K562 (cell line): Measurements from ENCODE around the gene CLSTN2. TPM values are rescaled to one million over a fixed set of nuclear protein-coding genes. Genes with fewer than 3 reads are reported as not detected.

Experiments
- ATAC-seq: fragments of 200-7000 bp; cut with Tn5 transposase; 3 replicates; pipeline ENCODE4 v1.9.1; 2020; ENCODE audit warnings: moderate library complexity
- BruUV-seq: library from RNA; stranded (reverse); fragments of 400-500 nt; replicated peaks from 2 replicates; lab custom pipeline; 2021; lab: Mats Ljungman, UMichigan
- CTCF ChIA-PET: fragments of 300-600 bp; formaldehyde crosslinking; extraction: SDS; loops from one replicate; lab custom pipeline; 2021; ENCODE audit warnings: low intra/inter-chr PET ratio; lab: Yijun Ruan, JAX
- POLR2A ChIA-PET: fragments of 300-600, 350-650 bp; sonication (Branson Sonifier 250); formaldehyde crosslinking; extraction: SDS; loops from one replicate; lab custom pipeline; 2021; ENCODE audit warnings: antibody characterized with exemption, inconsistent platforms; lab: Yijun Ruan, JAX
- DNase-seq, 4 experiments: peaks; one replicate each; pipeline versions ENCODE4 v3.0.0 to v3.0.0-alpha.2; 2011 to 2018; ENCODE audit warnings: low spot score in 3 of 4, mixed read lengths in 3 of 4; ENCODE audit errors: extremely low read depth in 1 of 4
- FAIRE-seq: peaks from 2 replicates; lab custom pipeline; 2011; peaks lifted over from hg19 to GRCh38; lab: Jason Lieb, UNC
- H2AFZ ChIP-seq: 2 replicates; pipeline ENCODE4 v1.6.0; 2011; ENCODE audit warnings: low read depth, low read length, control low read depth, inconsistent platforms
- H3K27ac ChIP-seq: fragments of 200-600 bp; 3 replicates; pipeline ENCODE4 v1.8.0; 2011; ENCODE audit warnings: low read depth, mild to moderate bottlenecking, control low read depth, inconsistent platforms, low read length, moderate library complexity, mixed read lengths; ENCODE audit errors: extremely low read depth
- H3K27me3 ChIP-seq, 2 experiments: fragments of 300-600 bp in 1 of 2; 2 replicates in 1 of 2; 3 replicates in 1 of 2; pipeline versions ENCODE4 v1.6.0 to v1.8.0; 2011; ENCODE audit warnings: inconsistent platforms in 2 of 2, low read length in 2 of 2, mild to moderate bottlenecking in 1 of 2, mixed read lengths in 1 of 2, moderate library complexity in 1 of 2; ENCODE audit not compliant: control insufficient read depth in 2 of 2, insufficient read depth in 2 of 2
- H3K36me3 ChIP-seq: fragments of 300-600 bp; 3 replicates; pipeline ENCODE4 v1.8.0; 2011; ENCODE audit warnings: mild to moderate bottlenecking, low read length, inconsistent platforms; ENCODE audit not compliant: control insufficient read depth, insufficient read depth
- H3K4me1 ChIP-seq, 2 experiments: fragments of 200-600 bp in 1 of 2; replicated peaks in 1 of 2; 2 replicates in 1 of 2; 3 replicates in 1 of 2; pipeline versions ENCODE4 v1.5.1 to v1.8.0; 2011; ENCODE audit warnings: inconsistent platforms in 2 of 2, low read length in 2 of 2, mild to moderate bottlenecking in 1 of 2, mixed read lengths in 1 of 2, moderate library complexity in 1 of 2; ENCODE audit not compliant: control insufficient read depth in 2 of 2, insufficient read depth in 2 of 2
- H3K4me2 ChIP-seq: 2 replicates; pipeline ENCODE4 v1.6.1; 2011; ENCODE audit warnings: low read length, control low read depth, inconsistent platforms, mixed read lengths; ENCODE audit not compliant: insufficient read depth
- H3K4me3 ChIP-seq: fragments of 200-600 bp; sonication (generic), shearing (Covaris generic); 2 replicates; pipeline ENCODE4 v1.5.1; 2016; ENCODE audit warnings: control low read depth, inconsistent platforms
- H3K79me2 ChIP-seq: fragments of 200-600 bp; 3 replicates; pipeline ENCODE4 v1.8.0; 2011; ENCODE audit warnings: low read length, inconsistent platforms; ENCODE audit not compliant: control insufficient read depth, insufficient read depth
- H3K9ac ChIP-seq, 2 experiments: 2 replicates each; pipeline versions ENCODE4 v1.6.0 to v1.6.1; 2011; ENCODE audit warnings: low read depth in 2 of 2, low read length in 2 of 2, control low read depth in 1 of 2, inconsistent platforms in 1 of 2, mild to moderate bottlenecking in 1 of 2, mixed read lengths in 1 of 2; ENCODE audit not compliant: insufficient read depth in 1 of 2
- H3K9me1 ChIP-seq: one replicate; pipeline ENCODE4 v1.6.0; 2011; ENCODE audit warnings: inconsistent platforms, mild to moderate bottlenecking, low read length, moderate library complexity; ENCODE audit not compliant: control insufficient read depth, insufficient read depth
- H3K9me3 ChIP-seq: replicated peaks from 2 replicates; pipeline ENCODE4 v1.5.1; 2011; ENCODE audit warnings: low read depth, low read length, inconsistent platforms; ENCODE audit not compliant: control insufficient read depth, insufficient read depth
- H4K20me1 ChIP-seq: replicated peaks from 2 replicates; pipeline ENCODE4 v1.6.1; 2011; ENCODE audit warnings: low read length, inconsistent platforms, mixed read lengths; ENCODE audit not compliant: control insufficient read depth, insufficient read depth
- CXXC5 ChIP-seq: fragments of 250-450 bp; sonication (Bioruptor Pico); IDR thresholded peaks from 2 replicates; pipeline ENCODE4 v1.8.0; 2022; ENCODE audit warnings: inconsistent platforms, mild to moderate bottlenecking, moderate library complexity
- DMBX1 ChIP-seq: fragments of 250-450 bp; sonication (Bioruptor Pico); IDR thresholded peaks from 2 replicates; pipeline ENCODE4 v1.8.0; 2022; ENCODE audit warnings: inconsistent platforms, mild to moderate bottlenecking, moderate library complexity, borderline replicate concordance
- FUS ChIP-seq: fragments of 200-400 bp; formaldehyde crosslinking; optimal IDR thresholded peaks from 2 replicates; pipeline ENCODE3; 2017; ENCODE audit warnings: low read depth, low read length
- NCOA1 ChIP-seq: fragments of 450-650 bp; IDR thresholded peaks from 2 replicates; pipeline ENCODE4 v1.6.1; 2016; ENCODE audit warnings: low read depth
- PTTG1 ChIP-seq: fragments of 450-650 bp; IDR thresholded peaks from 2 replicates; pipeline ENCODE4 v1.6.1; 2016; ENCODE audit warnings: low read depth, mild to moderate bottlenecking, missing genetic modification characterization, missing compliant biosample characterization
- ZKSCAN8 ChIP-seq: fragments of 200-800 bp; sonication (Bioruptor generic); IDR thresholded peaks from 2 replicates; pipeline ENCODE4 v1.6.1; 2016; ENCODE audit warnings: missing genetic modification characterization, missing compliant biosample characterization
- WGBS: fragments of 100-300 bp; shearing (Covaris generic); methylation state at CpG from one replicate; pipeline ENCODE4 v1.1.6; 2016; ENCODE audit warnings: low coverage, mixed read lengths; ENCODE audit not compliant: insufficient coverage; ENCODE audit errors: missing lambda C conversion rate; 5-methylcytosine and 5-hydroxymethylcytosine counted together
- in situ Hi-C: fragments of 300-500 bp; cut with MboI; formaldehyde crosslinking; loops from 4 replicates; pipeline ENCODE4 v1.15.0; 2018; ENCODE audit warnings: inconsistent platforms, mixed read lengths
- intact Hi-C: fragments of 100-400 bp; cut with micrococcal nuclease; formaldehyde crosslinking; loops from 2 replicates; pipeline ENCODE4 v1.14.2; 2022
- polyA plus RNA-seq, 8 experiments: library from polyadenylated mRNA; depleted of rRNA in 4 of 8; stranded (reverse) in 5 of 8; unstranded in 3 of 8; fragments of >200 nt; fragmentation: Nextera tagmentation in 2 of 8; fragmentation: Illumina TruSeq in 1 of 8; extraction: Ambion mirVana in 2 of 8; extraction: Trizol in 1 of 8; gene quantifications; 2 replicates each; pipeline versions ENCODE4 v1.2.1 to v1.2.3, GENCODE V29; 2011 to 2014; ENCODE audit warnings: inconsistent platforms in 1 of 8, missing spikeins in 1 of 8
- total RNA-seq, 7 experiments: library from RNA; depleted of rRNA in 6 of 7; stranded (reverse); fragments of >200 nt in 6 of 7; fragmentation: Illumina TruSeq in 2 of 7; extraction: Trizol in 2 of 7; gene quantifications; 2 replicates each; pipeline versions ENCODE4 v1.2.1 to v1.2.3, GENCODE V29; 2011 to 2021; ENCODE audit warnings: low replicate concordance in 1 of 7
- TF ChIP-seq, protein P1 (sequence below): sonication (generic); formaldehyde crosslinking; IDR thresholded peaks from 2 replicates; pipeline ENCODE4 v1.8.1; 2023; ENCODE audit warnings: mild to moderate bottlenecking, missing genetic modification reagents
- TF ChIP-seq, protein P2 (sequence below): fragments of 450-650 bp; formaldehyde crosslinking; IDR thresholded peaks from 2 replicates; pipeline ENCODE4 v1.4.0; 2022; ENCODE audit warnings: missing genetic modification characterization
- TF ChIP-seq, protein P3 (sequence below): fragments of 450-650 bp; conservative IDR thresholded peaks from 2 replicates; pipeline ENCODE4 v1.6.1; 2016; ENCODE audit warnings: missing genetic modification characterization, low read depth, mild to moderate bottlenecking, control low read depth, missing compliant biosample characterization
- TF ChIP-seq, protein P4 (sequence below), 3 experiments: fragments of 200-800 bp in 1 of 3; fragments of 250-450 bp in 1 of 3; fragments of 450-650 bp in 1 of 3; sonication (Bioruptor Pico) in 1 of 3; sonication (Bioruptor generic) in 1 of 3; formaldehyde crosslinking in 1 of 3; IDR thresholded peaks; 2 replicates each; pipeline versions ENCODE4 v1.6.1 to v1.8.0; 2016 to 2022; ENCODE audit warnings: mild to moderate bottlenecking in 2 of 3, missing genetic modification characterization in 2 of 3, missing compliant biosample characterization in 1 of 3, moderate library complexity in 1 of 3

CLSTN2 gene
- total and polyA plus RNA-seq, 9 of the 15 experiments (the other 6 are each of a cell fraction or from before 2014, with no cell fraction given), result 0.02 to 0.04 (median 0.04) TPM; not detected in 6

DNA sequence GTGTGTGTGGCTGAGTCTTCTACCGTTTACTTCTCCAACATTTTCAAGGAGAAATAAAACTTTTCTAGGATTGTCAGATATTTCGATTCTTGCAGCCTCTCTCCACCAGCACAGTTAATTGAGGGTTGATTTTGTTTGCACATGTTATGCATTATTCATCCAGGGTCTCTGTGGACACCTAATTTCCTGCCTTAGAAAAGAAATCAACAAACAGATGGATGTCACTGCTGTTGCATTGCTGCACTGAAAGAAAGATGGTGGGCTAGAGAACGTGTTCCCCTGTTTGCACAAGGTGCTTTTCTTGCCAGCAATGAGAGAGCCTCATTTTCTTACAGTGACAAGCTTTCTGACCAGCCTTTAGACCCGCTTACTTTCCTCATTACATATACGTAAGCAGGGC, 150.0 kb downstream of the CLSTN2 start:
- WGBS, result 0% methylated on average over 5 of the region's 5 CpGs
- POLR2A ChIA-PET, result no interaction called here

More for the DNA sequence above, 150.0 kb downstream of the CLSTN2 start:
- H3K9me3 ChIP-seq, result no peaks in the 10 kb centered on the region
- ATAC-seq, result no peak
- H4K20me1 ChIP-seq, result no peaks in the 10 kb centered on the region; the same call in 1 of the 2 replicates
- H3K9ac ChIP-seq, result no peak overlapping the region
- in situ Hi-C loops, result no loop called here
- no peaks in the 10 kb centered on the region for H3K79me2 ChIP-seq
- H3K9me1 ChIP-seq, result no peaks in the 10 kb centered on the region
- H3K4me3 ChIP-seq, result no peak overlapping the region
- no peak overlapping the region for H3K4me2 ChIP-seq
- DNase-seq, result no peak
- TF ChIP-seq, protein P1, sequence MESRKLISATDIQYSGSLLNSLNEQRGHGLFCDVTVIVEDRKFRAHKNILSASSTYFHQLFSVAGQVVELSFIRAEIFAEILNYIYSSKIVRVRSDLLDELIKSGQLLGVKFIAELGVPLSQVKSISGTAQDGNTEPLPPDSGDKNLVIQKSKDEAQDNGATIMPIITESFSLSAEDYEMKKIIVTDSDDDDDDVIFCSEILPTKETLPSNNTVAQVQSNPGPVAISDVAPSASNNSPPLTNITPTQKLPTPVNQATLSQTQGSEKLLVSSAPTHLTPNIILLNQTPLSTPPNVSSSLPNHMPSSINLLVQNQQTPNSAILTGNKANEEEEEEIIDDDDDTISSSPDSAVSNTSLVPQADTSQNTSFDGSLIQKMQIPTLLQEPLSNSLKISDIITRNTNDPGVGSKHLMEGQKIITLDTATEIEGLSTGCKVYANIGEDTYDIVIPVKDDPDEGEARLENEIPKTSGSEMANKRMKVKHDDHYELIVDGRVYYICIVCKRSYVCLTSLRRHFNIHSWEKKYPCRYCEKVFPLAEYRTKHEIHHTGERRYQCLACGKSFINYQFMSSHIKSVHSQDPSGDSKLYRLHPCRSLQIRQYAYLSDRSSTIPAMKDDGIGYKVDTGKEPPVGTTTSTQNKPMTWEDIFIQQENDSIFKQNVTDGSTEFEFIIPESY (CRISPR knock-in tag), result no peak
- TF ChIP-seq FUS (no peak), PTTG1 (tag) (no peak), CXXC5 (CRISPR knock-in tag) (no peak), ZKSCAN8 (CRISPR knock-in tag) (no peak), DMBX1 (CRISPR knock-in tag) (no peak), NCOA1 (no peak)
- TF ChIP-seq, protein P2, sequence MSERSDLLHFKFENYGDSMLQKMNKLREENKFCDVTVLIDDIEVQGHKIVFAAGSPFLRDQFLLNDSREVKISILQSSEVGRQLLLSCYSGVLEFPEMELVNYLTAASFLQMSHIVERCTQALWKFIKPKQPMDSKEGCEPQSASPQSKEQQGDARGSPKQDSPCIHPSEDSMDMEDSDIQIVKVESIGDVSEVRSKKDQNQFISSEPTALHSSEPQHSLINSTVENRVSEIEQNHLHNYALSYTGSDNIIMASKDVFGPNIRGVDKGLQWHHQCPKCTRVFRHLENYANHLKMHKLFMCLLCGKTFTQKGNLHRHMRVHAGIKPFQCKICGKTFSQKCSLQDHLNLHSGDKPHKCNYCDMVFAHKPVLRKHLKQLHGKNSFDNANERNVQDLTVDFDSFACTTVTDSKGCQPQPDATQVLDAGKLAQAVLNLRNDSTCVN (CRISPR knock-in tag), result no peak
- TF ChIP-seq, protein P3, sequence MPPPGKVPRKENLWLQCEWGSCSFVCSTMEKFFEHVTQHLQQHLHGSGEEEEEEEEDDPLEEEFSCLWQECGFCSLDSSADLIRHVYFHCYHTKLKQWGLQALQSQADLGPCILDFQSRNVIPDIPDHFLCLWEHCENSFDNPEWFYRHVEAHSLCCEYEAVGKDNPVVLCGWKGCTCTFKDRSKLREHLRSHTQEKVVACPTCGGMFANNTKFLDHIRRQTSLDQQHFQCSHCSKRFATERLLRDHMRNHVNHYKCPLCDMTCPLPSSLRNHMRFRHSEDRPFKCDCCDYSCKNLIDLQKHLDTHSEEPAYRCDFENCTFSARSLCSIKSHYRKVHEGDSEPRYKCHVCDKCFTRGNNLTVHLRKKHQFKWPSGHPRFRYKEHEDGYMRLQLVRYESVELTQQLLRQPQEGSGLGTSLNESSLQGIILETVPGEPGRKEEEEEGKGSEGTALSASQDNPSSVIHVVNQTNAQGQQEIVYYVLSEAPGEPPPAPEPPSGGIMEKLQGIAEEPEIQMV (tag), result no peak
- TF ChIP-seq, protein P4, sequence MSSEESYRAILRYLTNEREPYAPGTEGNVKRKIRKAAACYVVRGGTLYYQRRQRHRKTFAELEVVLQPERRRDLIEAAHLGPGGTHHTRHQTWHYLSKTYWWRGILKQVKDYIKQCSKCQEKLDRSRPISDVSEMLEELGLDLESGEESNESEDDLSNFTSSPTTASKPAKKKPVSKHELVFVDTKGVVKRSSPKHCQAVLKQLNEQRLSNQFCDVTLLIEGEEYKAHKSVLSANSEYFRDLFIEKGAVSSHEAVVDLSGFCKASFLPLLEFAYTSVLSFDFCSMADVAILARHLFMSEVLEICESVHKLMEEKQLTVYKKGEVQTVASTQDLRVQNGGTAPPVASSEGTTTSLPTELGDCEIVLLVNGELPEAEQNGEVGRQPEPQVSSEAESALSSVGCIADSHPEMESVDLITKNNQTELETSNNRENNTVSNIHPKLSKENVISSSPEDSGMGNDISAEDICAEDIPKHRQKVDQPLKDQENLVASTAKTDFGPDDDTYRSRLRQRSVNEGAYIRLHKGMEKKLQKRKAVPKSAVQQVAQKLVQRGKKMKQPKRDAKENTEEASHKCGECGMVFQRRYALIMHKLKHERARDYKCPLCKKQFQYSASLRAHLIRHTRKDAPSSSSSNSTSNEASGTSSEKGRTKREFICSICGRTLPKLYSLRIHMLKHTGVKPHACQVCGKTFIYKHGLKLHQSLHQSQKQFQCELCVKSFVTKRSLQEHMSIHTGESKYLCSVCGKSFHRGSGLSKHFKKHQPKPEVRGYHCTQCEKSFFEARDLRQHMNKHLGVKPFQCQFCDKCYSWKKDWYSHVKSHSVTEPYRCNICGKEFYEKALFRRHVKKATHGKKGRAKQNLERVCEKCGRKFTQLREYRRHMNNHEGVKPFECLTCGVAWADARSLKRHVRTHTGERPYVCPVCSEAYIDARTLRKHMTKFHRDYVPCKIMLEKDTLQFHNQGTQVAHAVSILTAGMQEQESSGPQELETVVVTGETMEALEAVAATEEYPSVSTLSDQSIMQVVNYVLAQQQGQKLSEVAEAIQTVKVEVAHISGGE (CRISPR knock-in tag; IDR thresholded peaks at IDR 0.05), result no peak
- H3K36me3 ChIP-seq, result no peaks in the 10 kb centered on the region
- FAIRE-seq, result no peak
- H2AFZ ChIP-seq, result no peak overlapping the region
- no peak overlapping the region for H3K27ac ChIP-seq
- intact Hi-C loops, result no loop called here
- BruUV-seq, result no TSS peak
- no peaks in the 10 kb centered on the region for H3K4me1 ChIP-seq
- H3K27me3 ChIP-seq, result no peaks in the 10 kb centered on the region
- CTCF ChIA-PET, result no interaction called here
